ENCODE data around the gene POLH.
"Not testable (repeated sequence)": the region's sequence is repeated elsewhere in the genome, so short reads cannot be mapped to it uniquely, and the experiment has no call there.

POLH gene

DNA sequence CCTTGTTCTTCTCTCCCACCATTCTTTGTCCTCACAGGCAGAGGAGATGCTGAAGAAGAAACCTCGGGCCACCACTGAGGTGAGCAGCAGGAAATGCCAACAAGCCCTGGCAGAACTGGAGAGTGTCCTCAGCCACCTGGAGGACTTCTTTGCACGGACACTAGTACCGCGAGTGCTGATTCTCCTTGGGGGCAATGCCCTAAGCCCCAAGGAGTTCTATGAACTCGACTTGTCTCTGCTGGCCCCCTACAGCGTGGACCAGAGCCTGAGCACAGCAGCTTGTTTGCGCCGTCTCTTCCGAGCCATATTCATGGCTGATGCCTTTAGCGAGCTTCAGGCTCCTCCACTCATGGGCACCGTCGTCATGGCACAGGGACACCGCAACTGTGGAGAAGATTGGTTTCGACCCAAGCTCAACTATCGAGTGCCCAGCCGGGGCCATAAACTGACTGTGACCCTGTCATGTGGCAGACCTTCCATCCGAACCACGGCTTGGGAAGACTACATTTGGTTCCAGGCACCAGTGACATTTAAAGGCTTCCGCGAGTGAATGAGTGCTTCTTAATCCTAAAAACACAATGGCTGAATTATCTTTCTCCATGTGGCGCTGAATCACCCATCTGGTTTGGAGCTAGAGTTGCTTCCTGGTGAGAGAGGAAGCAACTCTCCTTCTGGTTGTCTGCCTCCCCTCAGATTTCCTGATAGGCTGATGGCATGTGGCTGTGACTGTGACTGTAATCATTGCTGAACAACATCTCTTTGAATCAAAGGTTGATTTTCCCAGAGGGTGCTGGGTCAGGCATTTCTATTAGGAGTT, 64.2 kb downstream of the POLH start:
- no peak for DNase-seq (ENCODE audit: low read depth)

DNA sequence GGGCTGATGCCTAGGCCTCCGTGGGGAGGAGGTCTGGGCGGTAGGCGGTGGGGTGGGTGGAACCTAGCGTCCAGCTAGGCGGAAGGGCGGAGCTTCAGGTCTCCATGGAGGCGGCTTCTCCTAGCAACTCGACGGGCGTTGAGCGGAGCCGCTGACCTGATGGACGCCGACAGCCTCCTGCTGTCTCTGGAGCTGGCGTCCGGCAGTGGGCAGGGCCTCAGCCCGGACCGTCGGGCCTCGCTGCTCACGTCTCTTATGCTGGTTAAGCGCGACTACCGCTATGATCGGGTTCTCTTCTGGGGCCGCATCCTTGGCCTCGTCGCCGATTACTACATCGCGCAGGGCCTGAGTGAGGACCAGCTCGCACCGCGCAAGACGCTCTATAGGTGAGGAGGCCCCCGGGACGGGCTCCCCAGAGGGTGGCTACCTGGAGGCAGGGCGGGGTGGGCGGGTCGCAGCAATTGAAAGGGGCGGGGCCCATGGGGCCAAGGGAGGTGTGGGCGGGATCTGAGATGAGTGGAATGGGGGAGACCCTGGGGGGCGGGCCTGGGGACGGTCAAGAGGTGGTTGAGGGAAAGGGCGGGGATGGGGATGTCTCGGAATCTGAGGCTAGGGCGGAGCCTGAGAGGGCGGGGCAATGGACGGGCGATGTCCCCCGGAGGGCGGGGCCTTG, 69.1 kb downstream of the POLH start, which contains the start of gene RSPH9:
Gene RSPH9 (plus strand): TSS at position 97 of the 673 bp plus-strand sequence. CDS start 63 bp downstream, at position 160.
- TF ChIP-seq CTCF (conservative IDR thresholded peaks at IDR 0.05; ENCODE audit: control insufficient read depth, insufficient read depth, low read depth, low read length): no peak
- DNase-seq (ENCODE audit: low read depth): peak; percentile 80
- peak within 1 kb of the TSS; percentile 58 for H3K4me3 ChIP-seq (ENCODE audit: control insufficient read depth, low read depth, low read length)

More for the DNA sequence above, 64.2 kb downstream of the POLH start:
- no peak overlapping the region for H3K4me3 ChIP-seq (ENCODE audit: control insufficient read depth, low read depth, low read length)
- no peak for TF ChIP-seq CTCF (conservative IDR thresholded peaks at IDR 0.05; ENCODE audit: control insufficient read depth, insufficient read depth, low read depth, low read length)

DNA sequence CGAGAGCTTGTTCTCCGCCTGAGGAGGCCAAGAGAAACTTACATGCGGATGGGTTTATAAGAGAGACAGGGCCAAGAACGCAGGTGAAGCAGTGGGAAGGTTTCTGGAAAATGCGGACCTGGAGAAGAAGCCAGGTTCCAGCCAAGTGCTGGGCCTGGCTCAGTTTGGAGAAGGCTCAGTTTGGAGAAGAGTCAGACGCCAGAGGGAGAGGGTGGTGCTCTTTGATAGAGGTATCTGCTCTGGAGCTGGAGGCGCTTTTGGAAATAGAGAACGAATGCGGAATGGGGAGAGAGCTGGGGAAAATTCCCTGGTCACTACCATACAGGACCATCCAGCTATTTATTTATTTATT, 69.6 kb downstream of the POLH start:
- no peak for TF ChIP-seq CTCF (conservative IDR thresholded peaks at IDR 0.05; ENCODE audit: control insufficient read depth, insufficient read depth, low read depth, low read length)
- peak overlapping the region; percentile 58 for H3K4me3 ChIP-seq (ENCODE audit: control insufficient read depth, low read depth, low read length)
- DNase-seq (ENCODE audit: low read depth): no peak

GRCh38 chr6:43647613-43648012, 71.6 kb downstream of the POLH start:
- TF ChIP-seq CTCF (conservative IDR thresholded peaks at IDR 0.05; ENCODE audit: control insufficient read depth, insufficient read depth, low read depth, low read length): no peak
- H3K4me3 ChIP-seq (ENCODE audit: control insufficient read depth, low read depth, low read length): no peak overlapping the region
- no peak for DNase-seq (ENCODE audit: low read depth)

- no peak for DNase-seq (ENCODE audit: low read depth)
- no peak overlapping the region for H3K4me3 ChIP-seq (ENCODE audit: control insufficient read depth, low read depth, low read length)
- no peak for TF ChIP-seq CTCF (conservative IDR thresholded peaks at IDR 0.05; ENCODE audit: control insufficient read depth, insufficient read depth, low read depth, low read length)
These were observed 72.3 kb downstream of the POLH start for GRCh38 chr6:43648248-43648647.

GRCh38 chr6:43652822-43653221, 76.8 kb downstream of the POLH start:
- not testable (repeated sequence) for H3K4me3 ChIP-seq (ENCODE audit: control insufficient read depth, low read depth, low read length); DNase-seq (ENCODE audit: low read depth)

DNA sequence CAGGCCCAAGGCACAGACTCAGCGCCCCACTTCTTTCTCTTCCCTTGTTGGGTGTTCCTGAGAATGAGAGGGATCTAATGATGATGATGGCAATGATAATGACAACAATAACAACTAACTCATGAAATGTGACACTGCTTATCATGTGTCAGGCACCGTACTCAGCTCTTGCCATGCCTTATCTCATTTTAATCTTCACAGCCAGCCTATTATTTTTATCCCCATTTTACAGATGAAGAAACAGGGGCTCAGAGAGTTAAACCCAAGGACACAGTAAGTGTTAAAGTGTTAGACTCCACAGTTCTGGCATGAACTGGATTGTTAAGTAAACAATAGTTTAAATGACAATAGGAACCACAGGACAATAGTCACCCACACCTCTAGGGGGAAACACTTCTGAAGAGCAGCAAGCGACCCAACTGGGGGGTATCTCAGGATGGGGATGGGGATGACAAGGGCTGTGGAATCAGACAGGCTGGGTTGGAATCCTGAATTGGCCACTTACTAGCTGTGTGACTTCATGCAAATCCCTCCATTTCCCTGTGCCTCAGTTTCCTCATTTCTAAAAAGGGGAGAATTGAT, 81.3 kb downstream of the POLH start:
- TF ChIP-seq CTCF (conservative IDR thresholded peaks at IDR 0.05; ENCODE audit: control insufficient read depth, insufficient read depth, low read depth, low read length): no peak
- no peak overlapping the region for H3K4me3 ChIP-seq (ENCODE audit: control insufficient read depth, low read depth, low read length)
- DNase-seq (ENCODE audit: low read depth): no peak

All from fibroblast of mammary gland (primary cell).